HG03159 (cell line): ENCODE results near the gene SARDH.

Source experiments
- ATAC-seq: cut with Tn5 transposase; IDR thresholded peaks from one replicate; pipeline ENCODE4 v1.9.1; 2021; ENCODE audit warnings: mild to moderate bottlenecking, moderate library complexity; ENCODE audit not compliant: unreplicated experiment

The SARDH gene

DNA sequence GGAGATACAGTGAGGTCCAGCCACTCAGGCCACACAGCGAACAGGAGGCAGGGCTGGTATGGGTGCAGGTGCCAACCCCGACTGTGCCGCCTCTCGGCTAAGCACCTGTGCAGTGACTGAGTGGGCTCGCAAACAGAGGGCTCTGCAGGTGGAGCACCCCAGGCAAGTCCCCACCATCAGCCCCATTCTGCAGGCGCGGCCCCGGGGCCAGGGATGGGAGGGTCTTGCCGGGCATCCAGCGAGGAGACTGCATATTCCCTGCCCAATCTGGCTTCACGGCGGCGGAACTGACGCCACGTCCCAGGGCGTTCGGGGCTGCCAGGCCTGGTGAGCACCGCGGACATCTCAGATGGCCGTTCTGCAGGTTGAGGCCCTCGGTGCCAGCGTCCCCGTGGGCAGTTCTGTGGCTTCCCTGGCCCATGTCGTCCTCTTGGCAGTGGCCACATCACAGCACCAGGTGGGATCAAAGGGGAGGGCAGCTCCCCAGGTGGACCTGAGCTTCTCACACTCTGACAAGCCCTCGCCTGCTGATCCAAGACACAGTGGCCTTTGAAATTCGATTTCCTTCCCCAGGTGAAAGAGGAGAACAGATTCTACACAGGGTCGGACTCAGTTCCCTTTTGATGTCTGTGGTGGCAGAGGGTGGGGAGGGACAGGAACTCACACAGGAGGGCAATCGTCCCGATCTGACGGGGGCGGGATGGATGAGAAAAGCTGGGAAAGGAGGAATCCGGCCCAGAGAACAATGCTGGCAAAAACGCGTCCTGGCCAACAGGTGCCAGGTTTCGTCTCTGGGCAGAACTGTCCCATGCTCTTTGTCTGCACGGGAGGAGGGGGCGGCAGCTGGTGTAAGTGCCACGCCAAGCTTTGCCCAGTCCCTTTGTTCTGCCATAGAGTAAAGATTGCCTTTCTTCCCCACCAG lies 83.2 kb downstream of the SARDH start:
- ATAC-seq: no peak

DNA sequence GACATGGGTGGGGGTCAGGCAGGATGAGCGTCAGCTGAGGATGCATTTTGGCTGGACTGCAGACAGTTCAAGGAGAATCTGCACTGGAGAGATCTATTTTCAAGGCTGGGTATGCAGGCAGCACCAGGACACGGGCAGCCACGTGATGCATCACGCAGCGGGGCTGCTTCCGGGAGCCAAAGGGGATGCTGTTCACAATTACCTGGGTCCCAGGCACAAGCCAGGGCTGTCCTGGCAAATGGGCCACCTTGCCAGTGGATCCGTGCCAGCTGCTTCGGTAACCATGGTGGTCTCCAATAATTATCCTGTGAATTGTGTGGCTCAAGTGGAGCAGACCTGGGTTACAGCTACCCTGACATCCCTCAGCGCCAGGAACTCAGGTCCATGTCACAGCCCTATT lies 84.5 kb downstream of the SARDH start:
- no peak for ATAC-seq

DNA sequence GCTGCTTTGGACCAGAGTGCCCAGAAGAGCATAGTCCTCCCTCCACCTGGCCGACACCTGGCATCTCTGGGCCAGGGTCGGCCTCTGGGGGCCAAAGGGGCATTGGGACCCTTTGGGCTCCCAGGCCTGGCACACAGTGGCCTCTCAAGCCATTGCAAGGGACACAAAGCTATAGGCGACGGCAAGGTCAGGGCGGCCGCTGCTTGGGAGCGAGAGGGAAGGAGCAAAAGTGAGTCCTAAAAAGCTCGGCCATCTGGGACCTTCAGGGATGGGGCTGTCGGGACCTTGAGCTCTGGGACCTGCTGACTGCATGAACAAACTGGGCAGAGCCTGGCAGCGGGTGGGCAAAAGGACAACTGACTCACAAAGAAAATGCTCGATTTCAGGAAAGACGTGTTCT lies 88.1 kb downstream of the SARDH start:
- no peak for ATAC-seq

DNA sequence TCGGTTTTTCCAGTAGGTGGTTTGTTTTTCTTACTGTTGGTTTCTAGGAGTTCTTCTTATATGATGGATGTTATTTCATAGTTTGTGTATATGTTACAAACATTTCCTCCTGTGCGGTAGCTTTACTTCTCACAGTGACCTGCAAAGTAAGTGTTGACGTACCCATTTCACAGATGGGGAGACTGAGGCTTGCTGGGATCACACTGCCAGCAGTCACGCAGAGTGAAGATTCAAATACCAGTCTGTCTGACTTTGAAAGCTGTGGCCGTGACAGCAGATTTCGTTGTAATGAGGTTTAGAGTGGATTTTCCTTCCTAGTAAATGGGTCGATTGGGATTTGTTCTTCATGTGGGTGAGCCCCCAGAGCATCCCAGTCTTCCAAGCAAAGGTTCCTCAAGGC lies 89.0 kb downstream of the SARDH start:
- no peak for ATAC-seq

DNA sequence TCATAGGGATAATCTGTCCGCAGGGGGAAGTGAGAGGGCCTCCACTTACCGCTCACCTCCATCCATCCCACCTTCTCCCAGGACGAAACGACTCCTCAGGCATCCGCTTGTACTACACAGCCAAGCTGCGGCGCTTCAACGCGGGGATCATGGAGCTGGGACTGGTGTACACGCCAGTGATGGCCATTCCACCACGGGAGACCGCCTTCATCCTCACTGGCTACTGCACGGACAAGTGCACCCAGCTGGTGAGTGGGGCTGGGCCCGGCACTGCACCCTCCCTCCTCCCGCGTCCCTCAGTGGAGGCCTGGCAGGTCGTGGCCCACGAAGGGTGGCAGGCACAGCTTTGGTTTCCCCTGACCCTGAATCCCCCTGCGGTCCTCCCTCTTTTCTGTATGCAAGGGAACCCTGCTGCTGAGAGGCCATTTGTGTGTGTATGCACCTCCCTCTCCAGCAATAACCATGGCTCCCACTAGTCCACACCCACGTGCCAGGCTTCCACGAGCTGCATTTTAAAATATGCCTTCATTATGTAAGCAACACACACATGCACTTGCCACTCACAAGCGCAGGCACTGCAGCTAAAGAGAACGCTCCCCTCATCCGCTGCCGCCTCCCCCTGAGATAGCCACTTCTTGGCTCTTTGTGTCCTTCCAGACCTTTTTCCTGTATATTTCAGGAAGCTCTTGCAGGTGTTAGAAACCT lies 90.2 kb downstream of the SARDH start:
- no peak for ATAC-seq

DNA sequence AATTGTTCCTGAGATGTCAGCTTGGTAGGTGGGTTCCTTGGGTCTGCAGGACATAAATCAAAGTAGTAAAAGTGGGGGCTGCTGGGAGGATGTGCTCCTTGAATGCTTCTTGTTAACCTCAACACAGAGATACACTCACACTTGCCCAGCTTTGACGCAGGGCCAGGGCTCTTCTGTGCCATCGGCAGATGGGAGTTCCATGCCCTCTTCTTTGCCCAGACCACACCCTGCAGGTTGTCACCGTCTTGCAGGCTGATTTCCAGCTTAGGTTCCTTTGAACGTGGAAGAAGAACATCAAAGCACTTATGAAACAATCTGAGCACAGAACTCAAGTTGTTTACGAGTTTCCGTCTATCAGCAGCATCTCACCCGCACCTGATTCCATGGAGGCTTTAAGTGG lies 91.0 kb downstream of the SARDH start:
- ATAC-seq: no peak

DNA sequence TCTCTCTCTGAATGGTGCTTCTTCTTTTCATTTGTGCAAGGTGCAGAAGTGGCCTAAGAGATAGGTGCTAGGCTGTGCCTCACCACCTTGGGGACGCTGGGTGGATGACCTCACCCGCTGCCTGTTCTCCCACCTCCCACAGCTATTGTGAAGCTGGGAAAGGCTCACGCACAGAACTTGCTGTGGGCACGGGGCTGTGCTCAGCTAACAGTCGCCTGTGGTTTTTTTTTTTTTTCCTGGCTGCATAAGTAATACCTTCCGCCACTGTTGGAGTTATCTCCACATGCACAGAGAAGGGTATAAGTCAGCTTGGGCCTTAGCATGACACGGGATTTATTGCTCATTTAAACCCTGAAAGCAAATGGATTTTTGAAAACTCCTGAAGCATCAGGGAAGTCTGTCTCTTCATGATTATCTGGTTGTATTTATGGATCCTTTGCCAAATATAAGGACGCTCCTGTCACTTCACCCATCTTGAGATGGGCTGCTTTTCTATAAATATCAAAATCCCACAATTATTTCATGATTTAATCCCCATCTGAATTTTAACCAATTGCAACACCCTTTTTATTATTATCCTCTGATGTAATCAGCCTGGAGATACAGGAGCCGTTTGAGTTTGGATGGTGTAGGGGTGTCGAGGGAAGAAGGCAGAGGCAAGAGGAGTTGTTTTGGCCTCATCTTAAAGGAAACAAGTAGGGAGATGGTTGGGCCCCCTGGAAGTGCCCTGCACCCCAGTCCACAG lies 93.0 kb downstream of the SARDH start:
- ATAC-seq: no peak

DNA sequence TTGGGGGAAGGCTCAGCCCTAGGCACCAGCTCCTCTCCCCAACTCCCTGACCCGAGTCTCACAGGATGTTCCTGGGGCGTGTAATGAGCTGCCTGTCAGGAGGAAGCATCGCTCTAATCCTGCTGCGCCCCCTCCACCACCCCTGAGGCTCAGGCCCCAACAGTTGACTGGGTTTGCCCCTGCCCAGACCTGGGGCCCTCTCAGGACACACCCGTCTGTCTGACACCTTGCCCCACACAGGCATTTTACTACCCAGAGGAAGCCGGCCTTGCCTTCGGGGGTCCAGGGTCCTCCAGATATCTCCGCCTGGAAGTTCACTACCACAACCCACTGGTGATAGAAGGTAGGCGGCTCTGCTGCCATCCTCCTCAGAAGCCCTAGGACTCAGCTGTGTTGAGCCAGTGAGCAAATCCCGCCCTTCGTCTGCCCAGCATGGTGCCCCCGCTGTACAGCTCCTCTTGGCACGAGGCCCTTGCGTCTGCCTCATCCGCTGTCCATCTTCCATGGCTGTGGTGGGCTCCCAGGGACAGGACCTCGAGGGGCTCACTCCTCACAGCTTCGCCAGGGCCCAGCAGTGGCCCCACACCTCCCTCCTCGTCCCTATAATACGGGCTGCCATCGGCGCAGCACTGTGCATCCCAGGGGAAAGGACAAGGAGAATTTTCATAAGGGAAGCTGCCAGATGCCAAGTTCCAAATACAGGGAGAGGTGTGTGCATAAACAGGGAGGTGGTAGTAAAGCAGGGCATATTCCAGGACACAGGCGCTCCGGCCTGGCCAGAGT lies 94.0 kb downstream of the SARDH start:
- no peak for ATAC-seq

DNA sequence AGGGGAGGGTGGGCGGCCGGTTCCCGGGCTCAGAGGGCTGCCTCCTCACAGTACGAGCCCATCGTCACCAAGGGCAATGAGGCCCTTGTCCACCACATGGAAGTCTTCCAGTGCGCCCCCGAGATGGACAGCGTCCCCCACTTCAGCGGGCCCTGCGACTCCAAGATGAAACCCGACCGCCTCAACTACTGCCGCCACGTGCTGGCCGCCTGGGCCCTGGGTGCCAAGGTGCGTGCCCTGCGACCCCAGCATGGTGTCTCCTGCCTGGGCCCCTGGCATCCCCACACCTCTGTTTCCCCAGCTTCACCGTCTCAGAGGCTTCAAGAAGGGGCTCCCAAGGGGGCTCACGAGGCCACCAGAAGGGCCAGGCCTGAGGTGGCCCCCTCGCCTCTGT lies 94.8 kb downstream of the SARDH start:
- ATAC-seq: no peak

DNA sequence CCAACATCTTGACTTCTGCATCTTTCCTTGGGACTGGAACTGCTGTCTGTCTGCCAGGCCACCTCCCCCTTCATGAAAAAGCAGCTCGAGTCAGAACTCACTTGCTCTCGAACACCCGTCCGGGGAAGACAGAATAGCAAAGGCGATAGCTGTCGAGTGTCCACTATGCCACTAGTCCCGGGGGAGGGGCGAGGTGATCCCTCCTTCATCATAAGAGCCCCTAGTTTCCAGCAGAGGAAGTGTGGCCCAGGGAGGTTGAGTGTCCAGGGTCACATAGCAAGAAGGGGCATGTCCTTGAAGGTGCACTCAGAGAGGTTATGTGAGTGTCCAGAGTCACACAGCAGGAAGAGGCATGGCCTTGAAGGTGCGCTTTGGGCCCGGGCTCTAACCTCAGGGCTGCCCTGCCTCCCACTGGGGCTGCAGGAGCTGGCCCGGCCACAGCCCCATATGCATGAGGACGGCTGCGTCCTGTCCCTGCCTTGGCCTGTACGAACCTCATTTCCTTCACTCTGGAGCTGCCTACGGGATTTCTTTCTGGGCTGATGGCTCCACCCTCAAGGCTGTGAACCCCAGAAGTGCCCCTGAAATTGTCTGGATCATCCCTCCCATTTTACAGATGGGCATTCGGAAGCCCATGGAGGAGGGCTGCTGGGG lies 95.3 kb downstream of the SARDH start:
- no peak for ATAC-seq

DNA sequence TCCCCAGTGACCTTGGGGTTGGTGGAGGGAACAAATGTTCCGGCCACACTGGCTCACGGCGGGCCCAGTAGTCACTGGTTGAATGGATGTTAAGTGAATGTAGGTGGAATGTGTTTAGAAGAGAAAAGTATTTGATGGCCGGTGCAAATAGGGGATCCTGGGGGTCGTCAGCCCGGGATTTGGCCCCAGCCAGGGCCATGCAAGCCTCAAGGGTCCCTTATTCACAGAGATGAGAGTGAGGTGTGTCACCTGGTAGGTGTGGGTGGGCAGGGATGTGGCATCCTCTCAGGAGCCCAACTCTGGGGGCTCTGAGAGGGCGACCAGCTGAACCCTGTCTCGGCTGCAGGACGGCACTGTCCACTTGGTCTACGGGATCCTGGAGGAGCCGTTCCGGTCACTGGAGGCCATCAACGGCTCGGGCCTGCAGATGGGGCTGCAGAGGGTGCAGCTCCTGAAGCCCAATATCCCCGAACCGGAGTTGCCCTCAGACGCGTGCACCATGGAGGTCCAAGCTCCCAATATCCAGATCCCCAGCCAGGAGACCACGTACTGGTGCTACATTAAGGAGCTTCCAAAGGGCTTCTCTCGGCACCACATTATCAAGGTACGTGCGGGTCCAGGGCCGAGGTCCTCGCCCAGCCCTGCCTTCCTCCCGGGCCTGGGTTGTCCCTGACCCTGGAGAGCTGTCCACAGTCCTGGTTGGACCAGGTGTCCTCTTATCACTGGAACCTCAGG lies 96.1 kb downstream of the SARDH start:
- ATAC-seq: no peak

DNA sequence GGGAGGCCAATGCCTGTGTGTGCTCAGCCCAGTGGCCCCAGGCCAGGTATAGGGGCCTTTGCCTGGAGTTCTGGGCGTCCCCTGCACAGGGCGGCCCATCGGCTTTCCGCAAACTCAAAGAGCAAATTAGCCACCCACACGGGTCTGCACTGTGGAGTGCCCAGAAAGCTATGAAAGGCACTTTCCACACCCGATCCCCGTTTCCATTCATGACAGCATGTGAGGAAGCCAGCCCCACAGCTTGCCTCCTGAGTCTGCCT lies 96.8 kb downstream of the SARDH start:
- no peak for ATAC-seq

DNA sequence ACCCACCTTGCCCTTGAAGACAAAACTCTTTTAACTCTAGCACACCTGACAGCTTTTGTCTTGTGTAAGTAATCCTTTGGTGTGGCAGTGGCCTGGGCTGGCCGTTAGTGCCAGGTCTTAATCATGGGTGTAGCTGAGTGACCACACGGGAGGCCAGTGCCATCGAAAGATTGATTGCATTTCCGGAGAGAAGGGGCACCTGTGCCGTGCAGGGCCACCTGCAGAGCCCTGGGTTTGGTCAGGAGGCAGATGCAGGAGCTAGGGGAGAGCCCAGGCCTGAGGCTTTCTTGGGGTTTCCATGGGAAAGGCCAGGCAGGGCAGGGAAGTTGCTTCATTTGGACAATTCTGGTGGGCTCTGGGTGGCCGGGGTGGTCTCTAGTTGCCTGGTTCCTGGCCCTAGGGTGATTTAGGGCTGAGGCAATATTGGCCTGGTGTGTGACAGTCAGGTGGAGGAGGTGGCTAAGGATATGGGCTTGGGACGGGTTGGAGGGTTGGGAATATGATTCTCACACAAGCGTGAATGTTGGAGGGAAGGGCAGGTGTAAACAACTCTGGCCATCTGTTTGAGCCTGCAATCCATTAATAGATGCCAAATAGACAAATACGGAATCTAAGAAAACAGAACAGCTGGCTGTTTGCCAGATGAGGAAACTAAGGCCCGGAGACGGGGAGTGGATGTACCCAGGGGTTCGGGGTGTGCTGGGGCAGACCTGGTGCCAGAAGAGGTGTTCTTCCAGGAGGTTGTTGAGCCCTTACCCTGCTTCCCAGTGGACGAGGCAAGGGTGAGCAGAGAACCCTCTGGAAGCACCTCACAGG lies 97.4 kb downstream of the SARDH start:
- no peak for ATAC-seq

DNA sequence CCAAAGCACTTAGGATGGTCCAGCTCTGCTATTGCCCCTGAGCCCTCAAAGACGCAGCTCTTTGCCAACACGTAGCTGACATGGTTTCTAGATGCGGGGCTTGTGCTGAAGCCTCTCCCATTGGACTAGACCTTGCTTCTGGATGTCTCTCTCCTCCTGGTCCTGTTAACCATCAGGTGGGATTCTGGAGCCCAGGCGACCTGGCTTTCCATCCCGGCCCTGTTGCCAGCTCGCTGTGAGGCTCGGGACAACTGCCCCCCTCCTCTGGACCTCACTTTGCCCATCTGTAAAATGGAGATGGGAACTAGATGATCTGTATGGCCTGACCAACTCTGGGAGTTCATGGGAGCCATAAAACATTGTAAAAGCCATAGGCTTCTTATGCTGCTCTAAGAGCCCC lies 98.0 kb downstream of the SARDH start:
- ATAC-seq: no peak

DNA sequence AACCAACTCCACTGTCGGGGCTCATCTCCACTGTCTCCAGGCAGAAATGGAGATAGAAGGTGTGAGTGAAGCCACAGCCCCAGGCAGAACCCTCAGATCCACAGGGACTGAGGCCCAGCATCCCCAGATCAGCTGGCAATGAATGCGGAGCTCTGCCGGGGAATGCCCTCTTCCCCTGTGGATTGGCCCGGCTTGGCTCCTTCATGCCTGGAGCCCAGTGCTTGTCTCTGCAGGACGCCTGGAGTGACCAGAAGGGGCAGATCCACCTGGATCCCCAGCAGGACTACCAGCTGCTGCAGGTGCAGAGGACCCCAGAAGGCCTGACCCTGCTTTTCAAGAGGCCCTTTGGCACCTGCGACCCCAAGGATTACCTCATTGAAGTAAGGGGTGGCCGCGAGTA lies 98.5 kb downstream of the SARDH start:
- no peak for ATAC-seq

DNA sequence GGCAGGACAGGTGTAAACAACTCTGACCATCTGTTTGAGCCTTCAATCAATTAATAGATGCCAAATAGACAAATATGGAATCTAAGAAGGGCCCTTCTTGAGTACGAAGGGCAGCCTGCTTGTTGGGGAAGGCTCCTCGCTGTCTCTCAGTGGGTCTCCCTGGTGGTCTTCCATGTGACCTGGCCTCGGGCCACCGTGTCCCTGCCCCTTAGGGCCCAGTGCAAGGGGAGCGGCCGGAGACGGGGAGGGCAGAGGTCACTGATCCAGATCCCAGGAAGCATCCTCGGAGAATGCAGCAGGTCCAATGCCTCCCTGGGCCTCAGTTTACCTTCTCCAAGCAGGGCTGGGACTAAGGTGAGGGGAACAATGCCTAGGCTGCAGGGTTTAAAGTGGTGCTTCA lies 99.4 kb downstream of the SARDH start:
- no peak for ATAC-seq

DNA sequence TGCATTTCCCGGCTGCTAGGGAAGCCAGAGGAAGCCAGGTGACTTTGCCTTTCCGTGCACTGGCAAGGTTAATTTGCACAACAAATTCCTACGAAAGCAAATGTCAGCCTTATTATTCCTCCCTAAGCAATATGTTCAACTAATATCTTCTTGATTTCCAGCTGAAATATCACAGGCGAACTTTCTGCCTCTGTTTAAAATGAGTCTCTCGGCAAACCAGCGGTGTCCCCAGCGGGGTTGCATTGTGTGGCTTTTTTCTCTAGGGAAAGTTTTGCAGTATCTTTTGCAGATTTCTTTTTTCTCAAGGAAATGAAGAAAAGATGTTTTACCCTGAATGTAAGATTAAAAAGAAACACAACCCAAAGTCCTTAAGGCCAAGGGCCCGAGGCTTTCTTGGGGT lies 100.1 kb downstream of the SARDH start:
- ATAC-seq: no peak

DNA sequence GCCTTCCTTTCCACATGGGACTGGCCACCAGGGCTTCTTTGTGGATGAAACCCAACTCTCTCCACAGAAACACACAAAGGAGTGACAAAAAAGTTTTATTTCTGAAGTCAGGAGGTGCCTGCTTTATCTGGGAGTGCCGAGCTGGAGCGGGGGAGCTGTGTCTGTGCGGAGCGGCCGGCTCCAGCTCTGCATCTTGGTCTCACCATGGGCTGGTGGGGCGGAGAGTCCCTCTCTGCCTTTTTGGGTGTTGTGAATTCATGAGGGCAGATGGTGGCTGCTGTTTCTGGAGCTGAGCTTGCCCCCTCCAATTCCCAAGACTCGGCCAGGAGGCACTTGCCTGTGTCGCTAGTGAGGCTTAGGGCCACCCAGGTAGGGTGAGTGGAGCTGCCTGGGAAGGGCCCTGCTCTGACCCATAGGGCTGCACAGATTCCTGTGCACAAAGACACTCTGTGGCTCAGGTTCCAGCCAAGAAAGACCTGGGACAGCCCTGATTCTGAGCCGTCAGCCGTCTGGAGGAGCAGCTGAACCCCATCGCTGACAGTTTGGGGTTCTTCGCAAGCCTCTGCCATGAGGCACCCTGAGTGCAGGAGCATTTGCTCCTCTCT lies 100.6 kb downstream of the SARDH start:
- no peak for ATAC-seq

DNA sequence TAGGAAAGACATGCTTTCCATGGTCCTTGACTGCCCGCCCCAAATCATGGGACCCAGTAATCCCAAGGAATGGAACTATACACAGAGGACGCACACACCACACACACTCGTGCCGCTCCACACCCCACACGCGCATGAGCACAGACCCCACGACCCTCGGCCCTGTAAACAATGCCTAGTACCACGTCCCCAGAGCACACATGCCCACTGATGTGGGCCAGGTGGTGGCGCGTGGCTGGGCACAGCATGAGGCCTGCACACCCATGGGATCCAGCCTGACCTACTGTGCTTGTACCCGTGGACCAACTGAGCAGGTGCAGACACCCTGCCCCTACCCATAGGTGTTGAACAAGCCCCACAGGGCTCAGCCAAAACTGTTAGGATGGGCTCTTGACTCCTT lies 101.2 kb downstream of the SARDH start:
- no peak for ATAC-seq
